Cardiac septum (tissue), 1 donor: ENCODE measurements around the gene MRAS. TPM values are rescaled to one million over a fixed set of nuclear protein-coding genes. Genes with fewer than 3 reads are reported as not detected.

Experiments
- DNase-seq: peaks from one replicate; pipeline ENCODE4 v3.0.0-alpha.2; 2020; ENCODE audit warnings: low spot score
- intact Hi-C: fragments of 100-400 bp; cut with DNase I; formaldehyde crosslinking; loops from one replicate; pipeline ENCODE4 v1.14.0; 2022
- total RNA-seq: library from RNA; stranded (reverse); fragmentation: NEBNext Ultra II Directional; extraction: Animal tissue kit (Norgen Biotek cat#: 25700); gene quantifications from one replicate; pipeline ENCODE4 v1.2.1, GENCODE V29; 2021
- donor health status: DM: no; HTN: no; CAD: no.

Gene MRAS
- total RNA-seq, 1 donor from 2014 or later = 327 TPM

DNA sequence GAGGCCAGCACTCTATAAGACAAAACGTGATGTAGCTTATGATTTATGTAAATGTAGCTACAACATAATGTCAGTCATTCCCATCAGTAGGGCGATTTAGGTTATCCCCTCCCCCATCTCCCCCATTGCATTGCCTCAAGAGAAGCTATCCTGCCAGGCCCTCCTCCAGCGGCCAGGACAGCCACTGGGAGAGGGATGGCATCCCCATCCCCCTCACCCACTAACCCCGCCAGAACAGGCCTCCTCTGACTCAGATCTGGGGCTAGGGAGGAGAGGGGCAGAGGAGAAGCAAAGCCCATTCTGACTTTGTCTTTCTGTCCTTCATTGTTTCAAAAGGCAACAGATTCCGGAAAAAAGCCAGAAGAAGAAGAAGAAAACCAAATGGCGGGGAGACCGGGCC lies 53.5 kb downstream of the MRAS start:
- intact Hi-C loops = loop anchor here (5.0 kb wide), 1 partner anchor 40 kb away; no protein-coding TSS in a partner anchor

DNA sequence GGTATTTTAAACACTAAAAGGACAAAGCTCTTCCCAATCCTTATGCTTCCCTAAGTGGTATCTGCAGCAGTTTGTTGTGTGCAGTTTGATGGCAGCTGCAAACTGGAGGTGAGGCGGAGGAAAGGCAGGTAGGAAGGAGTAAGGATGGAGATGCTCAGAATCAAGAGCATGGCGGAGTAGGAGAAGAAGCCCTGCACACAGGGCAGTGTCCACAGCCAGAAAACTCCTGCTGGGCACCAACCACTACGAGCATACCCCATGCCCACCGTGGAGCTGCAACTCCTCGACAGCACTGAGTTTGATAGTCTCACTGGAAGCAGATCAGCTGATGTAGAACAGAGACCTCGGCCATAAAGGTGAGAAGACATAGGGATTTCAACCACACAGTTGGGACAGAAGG lies 55.7 kb downstream of the MRAS start:
- intact Hi-C loops = loop anchor here (5.0 kb wide), 1 partner anchor 42 kb away; no protein-coding TSS in a partner anchor
- peak; percentile 33 for DNase-seq

More for the DNA sequence above, 53.5 kb downstream of the MRAS start:
- peak; percentile 74 for DNase-seq

DNA sequence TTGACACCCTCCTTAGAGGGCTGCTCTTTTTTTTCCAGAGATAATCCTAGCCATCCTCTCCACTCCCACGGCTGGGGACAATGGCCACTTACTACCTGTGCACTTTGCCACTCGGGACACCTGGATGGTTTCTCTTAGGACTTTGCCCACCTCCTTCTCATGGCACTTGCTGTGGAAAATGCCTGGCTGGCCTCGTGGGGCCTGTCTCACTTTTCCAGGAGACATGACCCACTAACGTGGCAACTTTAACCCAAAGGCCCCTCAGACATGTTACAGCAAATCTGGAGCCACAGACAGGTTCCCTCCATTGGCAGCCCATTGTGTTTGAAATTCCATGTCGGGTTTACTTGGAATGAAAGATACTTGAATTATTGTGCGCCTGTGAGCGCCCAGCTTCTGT lies 56.6 kb downstream of the MRAS start:
- intact Hi-C loops = no loop called here
- peak; percentile 26 for DNase-seq

DNA sequence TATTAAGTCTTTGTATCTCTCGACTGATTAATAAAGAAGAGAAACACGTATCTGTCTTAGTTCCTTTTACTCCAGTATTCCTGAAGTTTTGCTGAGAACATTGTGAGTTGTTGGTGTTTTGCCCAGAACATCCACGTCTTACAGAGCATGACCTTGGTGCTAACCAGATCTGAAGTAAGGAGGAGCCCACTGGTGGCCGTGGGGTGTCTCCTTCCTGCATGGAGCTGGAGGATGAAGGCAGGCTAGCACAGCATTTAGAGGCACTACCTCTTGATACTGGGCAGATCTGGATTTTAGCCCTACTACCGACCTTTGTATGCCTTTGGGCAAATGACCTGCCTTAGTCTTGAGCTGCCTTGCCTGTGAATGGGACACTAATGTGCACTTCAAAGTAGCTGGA lies 57.1 kb downstream of the MRAS start:
- intact Hi-C loops = no loop called here
- peak; percentile 53 for DNase-seq

DNA sequence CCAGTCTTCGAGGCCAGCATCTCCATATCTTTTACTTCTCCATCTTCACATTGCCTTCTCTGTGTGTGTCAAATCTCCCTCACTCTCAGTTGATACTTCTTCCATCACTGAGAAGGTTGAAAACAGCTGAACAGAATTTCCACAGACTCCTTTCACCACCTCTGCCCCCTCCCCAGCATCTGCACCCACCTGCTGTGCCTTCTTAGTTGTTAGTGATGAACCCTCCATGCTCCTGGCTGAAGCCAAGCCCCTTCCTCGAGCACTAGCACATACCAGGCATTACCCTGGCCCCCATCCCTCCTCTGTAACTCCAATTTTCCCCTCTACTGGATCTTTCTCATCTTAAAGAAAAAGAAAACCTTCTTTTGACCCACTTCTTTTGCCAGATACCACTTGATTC lies 58.2 kb downstream of the MRAS start:
- intact Hi-C loops = no loop called here
- peak; percentile 58 for DNase-seq

DNA sequence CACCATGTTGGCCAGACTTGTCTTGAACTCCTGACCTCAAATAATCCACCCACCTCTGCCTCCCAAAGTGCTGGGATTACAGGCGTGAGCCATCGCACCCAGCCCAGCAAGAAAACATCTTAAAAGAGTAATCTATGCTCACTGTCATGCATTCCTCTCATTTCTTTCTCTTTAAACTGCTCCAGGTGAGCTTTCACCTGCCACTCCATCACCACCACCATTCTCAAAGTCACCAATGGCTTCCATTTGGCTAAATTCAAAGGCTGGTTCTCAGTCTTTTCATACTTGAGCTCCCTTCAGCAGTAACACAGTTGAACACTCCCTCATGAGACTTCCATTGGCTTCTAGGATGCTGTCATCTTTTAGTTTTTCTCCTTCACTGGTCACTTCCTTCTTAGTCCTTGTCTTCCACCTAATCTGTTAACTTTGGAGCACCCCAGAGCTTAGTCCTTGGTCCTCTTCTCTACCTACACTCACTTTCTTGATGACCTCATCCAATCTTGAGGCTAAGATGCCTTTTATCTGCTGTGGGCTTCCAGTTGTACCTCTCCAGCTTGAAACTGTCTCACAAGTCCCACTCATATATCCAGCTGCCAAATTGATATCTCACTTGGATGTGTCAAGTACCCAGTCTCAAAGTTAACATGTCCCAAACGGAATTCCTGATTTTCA lies 59.0 kb downstream of the MRAS start:
- intact Hi-C loops = no loop called here
- peak; percentile 10 for DNase-seq

DNA sequence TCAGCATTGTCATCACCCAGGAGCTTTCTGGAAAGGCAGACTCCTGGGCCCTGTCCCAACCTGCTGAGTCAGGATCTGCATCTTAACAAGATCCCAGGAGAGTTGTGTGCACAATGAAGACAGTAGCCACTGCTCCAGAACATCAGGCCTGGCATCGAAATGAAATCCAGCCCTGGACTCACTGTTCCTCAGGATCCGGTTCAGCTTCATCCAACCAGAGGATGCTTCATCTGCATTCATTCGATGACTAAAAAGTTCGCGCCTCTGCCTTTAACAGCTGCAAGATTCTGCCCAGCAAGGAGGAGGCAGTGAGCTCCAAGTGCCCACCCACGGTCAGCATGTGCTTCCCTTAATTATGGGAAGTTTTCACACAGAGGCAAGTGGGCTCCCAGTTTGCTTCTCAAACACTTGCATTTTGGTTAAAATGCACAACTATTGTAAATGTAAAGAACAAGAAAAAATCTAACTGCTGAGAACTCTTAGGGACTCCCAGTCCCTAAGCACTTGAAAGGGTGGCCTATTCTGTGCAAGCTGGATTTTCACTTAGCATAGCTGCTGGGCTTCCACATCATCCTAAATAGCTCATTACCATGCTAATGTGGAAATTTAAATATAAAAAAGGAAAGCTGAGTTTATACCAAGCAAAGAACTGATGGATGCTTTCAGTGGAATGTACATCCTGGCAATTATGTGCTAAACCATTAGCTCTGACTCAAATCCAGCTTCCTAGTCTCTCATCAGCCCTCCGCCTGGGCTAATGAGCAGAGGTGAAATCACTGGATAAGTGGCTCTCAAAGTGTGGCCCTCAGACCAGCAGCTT lies 60.6 kb downstream of the MRAS start:
- DNase-seq = peak; percentile 54
- intact Hi-C loops = no loop called here

DNA sequence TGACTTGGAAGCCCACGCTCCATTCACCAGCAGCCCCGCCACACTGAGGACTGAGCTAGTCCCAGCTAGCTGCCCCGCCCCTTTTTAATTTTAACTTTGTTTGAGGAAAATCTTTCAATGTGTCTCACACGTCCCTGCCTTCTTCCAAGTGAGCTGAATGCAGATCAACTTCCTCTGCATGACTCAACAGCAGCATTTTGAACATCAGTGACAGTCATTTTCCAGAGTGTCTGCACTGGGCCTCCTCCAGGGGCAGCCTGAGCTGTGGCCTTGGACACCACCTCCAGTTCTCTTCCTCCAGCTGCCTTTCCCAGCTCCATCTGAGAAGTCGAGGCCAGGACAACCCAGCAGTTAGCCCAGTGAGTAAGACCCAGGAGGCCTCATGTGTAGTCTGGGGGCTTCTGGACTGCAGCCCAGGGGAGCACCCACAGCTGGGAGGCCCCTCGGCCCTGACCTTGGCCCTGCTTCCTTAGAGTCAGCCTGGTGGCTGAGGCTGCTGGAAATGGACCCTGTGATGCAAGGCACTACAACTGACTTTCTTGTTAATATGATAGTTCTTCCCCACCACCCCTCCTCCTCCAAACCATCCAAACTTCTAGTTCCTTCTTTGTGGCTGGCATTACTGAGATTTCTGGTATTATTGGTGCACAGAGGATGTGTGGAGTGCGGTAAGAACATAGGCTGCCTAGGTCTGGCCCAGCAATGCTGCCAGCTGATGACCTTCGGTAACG lies 64.6 kb downstream of the MRAS start:
- peak; percentile 70 for DNase-seq
- intact Hi-C loops = loop anchor here (10.0 kb wide), 1 partner anchor 512 kb away; no protein-coding TSS in a partner anchor

DNA sequence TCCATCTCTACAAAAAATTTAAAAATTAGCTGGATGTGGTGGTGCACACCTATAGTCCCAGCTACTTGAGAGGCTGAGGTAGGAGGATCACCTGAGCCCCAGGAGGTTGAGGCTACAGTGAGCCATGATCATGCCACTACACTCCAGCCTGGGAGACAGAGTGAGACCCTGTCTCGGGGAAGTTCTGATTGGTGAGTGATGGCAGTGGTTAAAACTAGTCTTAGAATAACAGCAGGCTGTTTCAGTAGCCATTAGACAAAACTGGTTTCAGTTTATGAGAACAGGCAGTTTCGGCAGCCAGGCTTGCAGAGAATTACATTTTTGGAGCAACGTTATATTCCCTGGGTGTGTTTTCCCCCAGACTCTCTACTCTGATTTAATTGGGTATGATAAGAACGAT lies 67.9 kb downstream of the MRAS start:
- intact Hi-C loops = loop anchor here (10.0 kb wide), 1 partner anchor 509 kb away; no protein-coding TSS in a partner anchor
- DNase-seq = peak; percentile 51

DNA sequence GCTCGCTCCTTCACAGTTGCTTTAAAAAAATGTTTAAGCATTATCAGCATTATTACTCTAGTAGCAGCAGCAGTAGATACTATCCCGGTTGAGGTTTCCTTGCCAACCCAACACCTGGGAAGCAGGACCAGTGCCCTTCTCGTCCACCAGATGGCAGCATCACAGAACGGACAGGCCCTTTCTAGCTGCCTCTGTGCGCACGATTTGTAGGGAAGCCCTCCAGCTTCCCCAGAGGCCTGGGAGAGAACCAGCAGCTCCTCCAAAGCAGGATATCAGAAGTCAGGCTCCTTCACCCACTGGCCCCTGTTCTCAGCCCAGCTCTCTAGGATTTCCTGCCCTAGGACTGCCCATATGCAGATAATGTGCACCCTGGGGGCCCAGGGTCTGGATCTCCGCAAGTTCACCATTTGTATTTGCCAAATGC lies 69.2 kb downstream of the MRAS start:
- intact Hi-C loops = loop anchor here (10.0 kb wide), 1 partner anchor 507 kb away; no protein-coding TSS in a partner anchor
- DNase-seq = peak; percentile 82

DNA sequence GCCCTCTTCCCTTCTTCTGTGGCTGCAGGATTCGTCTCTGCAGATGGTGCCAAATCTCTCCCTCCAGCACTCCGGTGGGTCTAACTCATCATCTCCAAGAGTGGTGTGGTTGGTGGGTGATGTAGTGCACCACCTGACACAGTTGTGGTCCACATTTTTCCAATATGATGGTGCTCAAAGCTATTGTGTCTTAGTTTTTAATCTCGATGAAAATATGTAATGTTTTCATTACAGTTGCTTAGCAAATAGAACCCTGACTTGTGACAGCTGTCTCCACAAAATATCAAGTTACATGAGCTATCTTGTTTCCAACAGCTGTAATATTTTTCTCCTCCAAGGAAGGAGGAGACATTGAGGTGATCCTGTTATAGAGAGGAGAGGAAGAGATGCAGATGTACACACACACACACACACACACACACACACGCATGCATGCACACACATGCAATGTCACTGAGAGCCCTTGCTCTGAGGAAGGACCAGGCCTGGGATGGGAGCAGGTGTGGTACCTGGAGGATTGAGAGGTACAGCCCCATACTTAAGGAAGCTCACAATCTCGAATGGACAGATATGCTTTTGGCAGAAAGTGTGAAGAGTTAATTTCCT lies 70.3 kb downstream of the MRAS start:
- intact Hi-C loops = loop anchor here (10.0 kb wide), 1 partner anchor 506 kb away; no protein-coding TSS in a partner anchor
- DNase-seq = peak; percentile 39

DNA sequence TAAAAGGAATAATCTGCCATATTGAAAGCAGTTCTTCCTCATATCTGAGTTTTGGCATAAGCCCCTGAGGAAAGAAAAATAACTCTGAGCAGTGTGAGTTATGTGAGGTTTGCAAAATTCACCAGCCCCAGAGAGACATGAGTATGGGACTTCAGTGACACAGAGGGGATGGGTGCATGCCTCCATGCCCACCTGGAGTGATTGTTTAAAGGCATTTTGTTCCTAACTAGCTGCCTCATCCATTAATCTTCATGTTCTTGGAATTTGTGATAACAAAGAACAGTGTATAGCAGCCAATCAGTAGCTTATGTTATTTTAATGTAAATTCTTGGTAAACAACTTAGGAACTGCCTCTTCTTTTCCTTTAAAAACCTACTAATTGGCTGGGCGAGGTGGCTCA lies 74.9 kb downstream of the MRAS start:
- intact Hi-C loops = loop anchor here (10.0 kb wide), 1 partner anchor 359 kb away; no protein-coding TSS in a partner anchor
- DNase-seq = no peak

DNA sequence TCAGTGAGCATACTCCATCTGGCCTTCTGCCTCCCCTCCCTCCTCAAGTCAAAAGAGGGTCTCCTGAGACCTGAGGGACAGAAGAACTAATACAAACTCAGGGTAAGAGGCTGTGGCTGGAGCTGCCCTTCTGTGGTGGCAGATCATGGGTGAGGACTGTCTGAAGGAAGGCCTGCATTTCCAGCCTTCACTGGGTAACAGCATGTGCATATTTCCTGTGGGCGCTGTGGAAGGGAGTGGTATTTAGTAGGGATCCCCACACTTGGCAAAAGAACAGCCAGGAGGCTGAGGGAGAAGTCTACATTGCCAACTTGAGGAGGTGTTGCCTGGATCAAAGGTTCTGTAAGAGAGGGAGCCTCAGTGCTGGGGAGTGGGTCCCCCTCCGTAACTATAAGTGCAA lies 75.9 kb downstream of the MRAS start:
- DNase-seq = peak; percentile 19
- intact Hi-C loops = loop anchor here (10.0 kb wide), 1 partner anchor 360 kb away; no protein-coding TSS in a partner anchor

DNA sequence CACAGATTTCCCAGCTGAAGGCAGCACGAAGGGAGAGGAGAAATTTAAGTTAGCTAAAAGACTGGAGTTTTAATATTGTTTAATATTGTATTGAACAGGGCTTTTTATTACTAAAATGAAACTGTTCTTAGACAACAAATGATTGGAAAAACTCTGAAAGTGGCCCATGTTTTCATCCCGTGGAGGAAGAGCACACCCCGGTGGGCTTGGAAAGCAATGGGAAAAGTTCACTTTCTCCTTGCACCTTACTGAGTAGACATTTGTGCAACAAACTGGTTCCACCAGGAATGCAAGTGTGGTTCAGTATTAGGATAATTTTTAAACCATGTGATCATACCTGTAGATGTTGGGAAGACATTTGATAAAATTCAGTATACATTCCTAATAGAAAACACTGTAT lies 77.8 kb downstream of the MRAS start:
- intact Hi-C loops = loop anchor here (10.0 kb wide), 1 partner anchor 361 kb away; no protein-coding TSS in a partner anchor

DNA sequence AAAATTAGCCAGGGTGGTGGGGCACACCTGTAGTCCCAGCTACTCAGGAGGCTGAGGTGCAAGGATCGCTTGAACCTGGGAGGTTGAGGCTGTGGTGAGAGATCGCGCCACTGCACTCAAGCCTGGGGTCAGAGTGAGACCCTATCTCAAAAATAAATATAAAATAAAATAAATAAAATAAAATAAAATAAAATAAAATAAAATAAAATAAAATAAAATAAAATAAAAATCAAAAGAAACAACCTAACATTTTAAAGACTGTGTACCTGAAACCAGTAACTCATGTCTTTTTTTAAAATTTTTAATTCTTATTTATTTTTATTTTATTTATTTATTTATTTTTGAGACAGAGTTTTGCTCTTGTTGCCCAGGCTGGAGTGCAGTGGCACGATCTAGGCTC lies 78.4 kb downstream of the MRAS start:
- peak; percentile 22 for DNase-seq
- intact Hi-C loops = loop anchor here (10.0 kb wide), 1 partner anchor 362 kb away; no protein-coding TSS in a partner anchor

More for the DNA sequence above, 77.8 kb downstream of the MRAS start:
- no peak for DNase-seq

DNA sequence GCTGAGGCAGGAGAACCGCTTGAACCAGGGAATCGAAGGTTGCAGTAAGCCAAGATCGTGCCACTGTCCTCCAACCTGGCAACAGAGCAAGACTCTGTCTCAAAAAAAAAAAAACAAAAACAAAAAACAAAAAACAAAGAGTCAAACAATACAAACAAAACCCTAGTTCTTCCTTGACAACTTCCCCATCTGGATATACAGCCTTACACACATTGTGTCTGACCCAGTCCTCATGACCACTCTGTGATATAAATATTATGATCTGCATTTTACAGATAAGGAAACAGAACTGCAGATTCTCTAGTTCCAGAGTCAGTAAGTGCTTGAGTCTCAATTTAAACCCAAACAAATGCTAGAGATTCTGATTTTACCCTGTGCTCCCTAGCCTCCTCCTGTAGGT lies 81.3 kb downstream of the MRAS start:
- DNase-seq = peak; percentile 20
- intact Hi-C loops = loop anchor here (10.0 kb wide), 1 partner anchor 365 kb away; no protein-coding TSS in a partner anchor

DNA sequence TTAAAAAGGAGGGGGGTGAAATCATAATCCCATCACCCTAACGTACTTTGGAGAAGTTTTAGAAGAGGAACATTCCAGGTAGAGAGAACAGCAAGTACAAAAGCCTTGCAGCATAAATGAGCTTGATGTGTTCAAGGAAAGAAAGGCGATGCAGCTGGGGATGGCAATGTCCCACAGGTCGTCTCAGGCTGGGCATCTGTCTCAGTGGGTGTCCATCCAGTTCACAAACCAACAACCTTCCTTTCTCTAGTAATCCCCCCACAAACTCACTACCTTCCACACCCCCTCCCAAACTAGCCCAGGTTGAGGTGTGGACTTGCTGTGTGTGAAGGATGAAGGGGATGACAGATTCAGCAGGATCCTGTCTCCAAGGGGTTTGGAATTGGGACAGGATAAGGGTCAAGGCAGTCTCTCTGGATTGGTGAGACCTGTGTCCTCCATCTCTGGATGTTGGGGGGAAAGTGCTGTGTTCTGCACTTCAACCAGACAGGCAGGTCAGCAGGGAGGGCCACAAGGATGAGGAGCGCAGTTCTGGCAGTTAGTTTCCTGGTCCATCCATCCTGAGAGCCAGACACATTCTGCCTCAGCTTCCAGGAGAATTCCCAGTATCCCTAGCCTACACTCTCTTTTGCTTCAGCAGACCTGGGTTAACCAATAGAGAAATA lies 84.3 kb downstream of the MRAS start:
- DNase-seq = peak; percentile 66
- intact Hi-C loops = no loop called here

DNA sequence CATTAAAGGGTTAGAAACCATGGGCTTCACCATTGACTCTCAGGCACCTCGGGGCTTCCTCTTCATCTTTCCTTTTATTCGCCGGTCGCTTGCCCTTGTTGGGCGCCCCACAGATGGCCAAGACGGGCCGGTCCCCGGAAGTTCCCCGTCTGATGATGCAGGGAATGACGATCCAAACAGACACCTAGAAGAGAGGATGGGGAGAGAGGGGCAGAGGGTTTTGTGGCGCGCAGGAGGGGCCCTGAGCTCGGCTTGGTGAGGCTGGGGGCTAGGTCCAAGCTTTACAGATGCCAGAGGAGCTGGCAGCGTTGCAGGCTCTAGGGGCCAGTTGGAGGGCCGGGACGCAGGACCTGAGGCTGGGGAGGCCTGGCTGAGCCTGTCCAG lies 85.5 kb downstream of the MRAS start:
- intact Hi-C loops = no loop called here

More for the DNA sequence above, 85.5 kb downstream of the MRAS start:
- peak; percentile 53 for DNase-seq
